ENCODE data around the gene DDX55.
A peak's percentile ranks its signal among the peaks of the same experiment; 100 is the strongest.

DDX55 gene

GRCh38 chr12:123614531-123614930 lies 12.6 kb downstream of the DDX55 start:
- DNase-seq: no peak

GRCh38 chr12:123617144-123617543 lies 15.2 kb downstream of the DDX55 start:
- DNase-seq: no peak

GRCh38 chr12:123617580-123617979 lies 15.7 kb downstream of the DDX55 start:
- no peak for DNase-seq

- no peak for DNase-seq
Measured at GRCh38 chr12:123621101-123621500, 19.2 kb downstream of the DDX55 start.

GRCh38 chr12:123621619-123622530 lies 20.0 kb downstream of the DDX55 start:
- DNase-seq: no peak

- DNase-seq: peak; percentile 94
Measured at GRCh38 chr12:123633379-123634141, 31.7 kb downstream of the DDX55 start, which contains the start of the genes EIF2B1 and GTF2H3. TSS of gene EIF2B1 (minus strand) at chr12:123633686. CDS start at chr12:123633557, 129 bp downstream. TSS of gene GTF2H3 (plus strand) at chr12:123633829. CDS start at chr12:123633860, 31 bp downstream.

- DNase-seq: no peak
Measured at GRCh38 chr12:123634142-123634561, 32.3 kb downstream of the DDX55 start.

- DNase-seq: no peak
Measured at GRCh38 chr12:123643911-123644310, 42.0 kb downstream of the DDX55 start.

GRCh38 chr12:123645380-123645779 lies 43.5 kb downstream of the DDX55 start:
- no peak for DNase-seq

GRCh38 chr12:123645878-123646277 lies 44.0 kb downstream of the DDX55 start:
- DNase-seq: no peak

- DNase-seq: no peak
Measured at GRCh38 chr12:123648401-123648800, 46.5 kb downstream of the DDX55 start.

GRCh38 chr12:123654129-123654701 lies 52.3 kb downstream of the DDX55 start:
- DNase-seq: no peak

GRCh38 chr12:123655420-123655819 lies 53.5 kb downstream of the DDX55 start:
- DNase-seq: no peak

- DNase-seq: no peak
Measured at GRCh38 chr12:123656392-123656791, 54.5 kb downstream of the DDX55 start.

GRCh38 chr12:123657211-123657610 lies 55.3 kb downstream of the DDX55 start:
- DNase-seq: no peak

GRCh38 chr12:123659996-123660727 lies 58.3 kb downstream of the DDX55 start:
- no peak for DNase-seq

- DNase-seq: no peak
Measured at GRCh38 chr12:123667771-123668170, 65.9 kb downstream of the DDX55 start.
